DMS153 treated with DMSO at 0.1 percent for 48 hours (cell line): ENCODE data around the gene CFAP20DC.
"Not testable (repeated sequence)": the region's sequence is repeated elsewhere in the genome, so short reads cannot be mapped to it uniquely, and the experiment has no call there.

ENCODE experiments used
- DNase-seq: peaks from one replicate; lab custom pipeline; 2025; ENCODE audit not compliant: unreplicated experiment; lab: John Stamatoyannopoulos, UW

CFAP20DC gene

DNA sequence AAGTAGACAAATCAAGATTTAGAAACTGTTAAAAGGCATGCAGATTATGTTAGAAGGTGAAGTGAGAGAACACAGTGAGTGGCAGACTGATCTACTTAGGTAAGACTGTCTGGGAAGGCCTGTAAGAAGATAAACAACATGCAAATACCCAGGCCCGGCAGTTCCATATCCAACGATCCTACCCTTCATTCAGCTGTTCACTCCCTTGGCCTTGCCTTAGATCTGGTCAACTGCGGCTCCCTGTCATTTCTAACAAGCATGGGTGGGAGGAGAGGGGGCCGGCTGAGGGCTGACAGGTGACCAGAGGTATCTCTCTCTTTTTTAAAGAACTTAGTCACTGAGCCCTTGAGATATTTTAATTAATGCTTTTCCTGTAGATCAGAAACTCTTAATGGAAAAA, 298.6 kb downstream of the CFAP20DC start:
- no peak for DNase-seq

DNA sequence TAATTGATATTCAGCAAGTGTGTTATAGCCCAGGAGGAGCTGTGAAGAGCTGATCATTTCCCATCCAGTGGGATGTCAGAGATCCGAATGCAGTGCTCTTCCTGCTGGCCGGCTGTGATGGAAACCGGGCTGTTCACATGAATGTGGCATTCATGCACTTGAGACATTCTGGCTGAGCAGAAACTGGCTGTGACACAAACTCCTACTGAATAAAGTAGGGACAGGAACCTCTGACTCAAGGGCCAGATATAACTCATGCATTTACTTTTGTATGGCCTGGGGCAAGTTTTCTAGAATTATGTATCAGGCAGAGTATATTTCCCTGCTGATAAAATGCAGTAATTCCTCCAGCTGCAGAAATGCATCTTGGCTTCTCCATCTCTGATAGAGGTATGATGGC, 299.9 kb downstream of the CFAP20DC start:
- no peak for DNase-seq

DNA sequence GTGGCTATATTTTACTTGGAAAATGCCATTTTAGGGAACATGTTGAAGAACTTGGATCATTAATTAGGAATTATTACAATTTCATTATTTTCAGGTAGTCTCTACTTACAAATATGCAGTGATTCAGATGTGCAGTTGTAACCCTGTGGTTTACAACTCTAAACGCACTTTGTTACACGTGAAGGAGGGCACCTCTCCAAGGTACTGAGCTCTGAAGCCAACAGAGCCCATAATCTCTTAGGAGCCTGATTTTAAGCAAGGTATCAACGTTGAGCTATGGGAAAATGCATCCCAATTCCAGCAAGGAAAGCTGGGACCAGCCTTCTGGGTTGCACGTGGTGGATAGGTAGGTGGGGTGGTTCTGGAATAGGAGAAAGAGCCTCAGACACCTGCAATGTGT, 301.8 kb downstream of the CFAP20DC start:
- no peak for DNase-seq

DNA sequence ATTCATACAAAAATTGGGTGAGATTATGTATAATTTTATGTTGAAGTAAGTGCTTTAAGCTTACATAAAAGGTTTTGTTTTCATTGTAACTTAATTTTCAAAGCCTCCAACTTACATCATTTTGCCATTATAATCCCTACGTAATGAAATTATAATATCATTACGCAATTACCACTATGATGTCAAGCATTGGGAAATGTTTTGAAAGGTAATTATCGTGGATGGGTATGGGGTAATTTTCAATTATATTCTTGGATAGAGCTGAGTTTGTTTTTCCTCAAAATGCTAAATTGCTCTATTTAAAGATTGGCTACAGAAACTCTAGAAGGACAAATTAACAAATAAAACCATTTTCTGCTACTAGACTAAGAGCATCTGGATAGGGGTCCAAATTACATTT, 303.1 kb downstream of the CFAP20DC start:
- DNase-seq, result no peak

DNA sequence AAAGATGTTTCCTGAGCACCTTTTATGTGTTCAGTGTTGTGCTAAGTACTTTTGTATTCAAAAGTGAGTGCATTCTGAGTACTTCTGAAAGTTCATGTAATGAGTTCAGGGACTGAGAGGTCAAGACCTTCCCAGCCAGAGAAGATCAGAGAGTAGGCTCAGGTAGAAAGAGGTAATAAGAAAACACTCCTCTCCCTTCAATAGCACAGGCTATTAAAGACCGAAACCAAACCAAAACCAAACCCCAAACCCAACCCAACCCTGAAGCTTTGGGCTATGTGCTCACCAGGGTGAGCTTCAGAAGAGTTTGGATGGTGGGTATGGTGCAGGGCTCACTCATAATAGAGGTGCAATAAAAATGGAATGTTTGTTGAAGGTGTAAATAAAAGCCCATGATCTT, 306.5 kb downstream of the CFAP20DC start:
- DNase-seq, result no peak

DNA sequence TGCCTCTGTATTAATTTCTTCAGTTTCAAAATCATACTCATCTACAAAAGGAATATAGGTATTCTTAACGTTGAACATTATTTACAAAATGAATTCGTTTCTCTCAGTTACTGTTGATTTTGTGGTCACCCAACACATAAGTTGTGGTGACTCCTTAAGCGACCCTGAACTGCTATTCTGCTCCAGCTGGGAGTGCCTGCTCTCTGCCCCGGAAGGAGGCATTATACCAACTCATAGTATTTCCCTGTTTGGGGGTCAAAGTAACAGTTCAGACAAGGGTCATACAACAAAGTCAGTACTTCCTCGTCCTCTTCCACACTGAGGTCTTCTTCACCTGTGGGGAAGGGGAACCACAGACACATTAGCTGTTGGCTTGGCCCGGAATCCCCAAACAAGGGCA, 307.6 kb downstream of the CFAP20DC start:
- DNase-seq, result no peak

DNA sequence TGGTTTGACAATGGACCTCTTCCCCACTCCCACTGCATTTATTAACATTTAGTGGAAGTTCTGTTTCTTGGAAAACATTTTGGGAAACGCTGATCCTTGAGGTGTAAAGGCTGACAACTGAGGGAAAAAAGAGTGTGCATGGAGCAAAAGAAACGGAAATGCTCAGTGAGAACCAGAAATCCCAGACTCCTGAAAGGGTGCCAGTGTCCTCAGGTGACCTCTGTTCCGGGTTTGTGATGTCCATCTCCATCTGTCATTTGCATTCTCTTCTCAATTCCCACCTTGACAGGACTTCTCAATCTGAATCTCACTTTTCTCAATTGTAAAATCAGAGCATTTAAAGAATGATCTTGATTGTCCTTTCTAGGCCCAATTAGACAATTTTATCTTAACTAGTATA, 312.2 kb downstream of the CFAP20DC start:
- DNase-seq, result no peak

DNA sequence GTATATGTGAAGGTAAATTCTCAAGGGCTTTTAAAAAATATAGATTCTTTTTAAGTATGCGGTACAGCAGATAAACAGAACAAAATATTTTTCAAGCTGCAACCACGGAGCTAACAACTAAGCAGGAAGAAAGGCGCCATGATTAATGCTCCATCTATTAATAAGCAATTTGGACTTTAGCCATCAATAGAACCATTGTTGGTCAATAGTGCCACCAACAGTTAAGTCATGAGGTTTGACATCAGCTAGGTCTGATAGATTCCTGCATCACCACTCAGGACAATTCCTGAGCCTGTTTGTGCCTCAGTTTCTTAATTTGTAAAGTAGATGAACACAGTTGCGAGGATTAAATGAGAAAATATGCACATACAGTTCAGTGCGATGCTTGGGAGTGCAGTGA, 318.2 kb downstream of the CFAP20DC start:
- DNase-seq, result no peak

DNA sequence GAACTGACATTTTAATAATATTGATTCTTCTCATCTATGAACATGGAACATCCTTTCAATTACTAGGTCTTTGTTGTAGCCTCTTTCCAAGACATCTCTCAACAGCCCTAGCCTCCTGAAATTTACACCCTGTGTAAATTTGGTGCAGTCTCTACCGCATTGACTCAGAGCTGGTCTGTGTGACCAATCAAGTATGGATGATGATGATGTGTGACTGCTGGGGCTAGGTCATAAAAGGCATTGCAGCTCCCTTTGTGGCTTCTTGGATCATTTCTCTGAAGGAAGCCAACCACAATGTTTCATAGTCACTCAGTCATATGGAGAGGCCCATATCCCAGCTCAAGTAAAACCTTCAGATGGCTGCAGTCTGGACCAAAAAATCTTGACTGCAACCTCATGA, 321.1 kb downstream of the CFAP20DC start:
- DNase-seq, result no peak

DNA sequence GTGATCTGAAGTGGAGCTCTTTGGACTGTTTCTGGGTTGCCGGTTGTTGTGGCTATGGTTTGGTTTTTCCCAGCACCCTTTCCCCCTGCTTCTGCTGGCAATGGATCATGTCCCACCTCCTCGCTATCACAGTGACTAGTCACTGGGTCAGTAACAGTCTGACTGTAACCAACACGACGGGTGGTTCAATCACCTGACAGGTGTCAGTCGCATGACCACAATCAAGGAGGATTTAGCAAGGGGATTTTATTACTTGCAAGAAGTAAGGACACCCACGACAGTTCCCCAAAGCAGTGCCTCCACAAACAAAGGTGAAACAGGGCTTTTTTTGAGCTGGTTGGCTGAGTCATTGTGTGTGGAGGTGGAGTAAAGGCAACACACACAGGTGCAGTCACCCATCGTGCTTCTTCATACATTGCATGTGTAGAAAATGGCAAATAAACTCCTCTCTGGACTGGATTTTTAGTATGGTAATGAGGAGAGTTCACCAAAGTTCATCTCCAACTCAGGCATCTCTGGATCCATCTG, 324.4 kb downstream of the CFAP20DC start:
- DNase-seq, result no peak

DNA sequence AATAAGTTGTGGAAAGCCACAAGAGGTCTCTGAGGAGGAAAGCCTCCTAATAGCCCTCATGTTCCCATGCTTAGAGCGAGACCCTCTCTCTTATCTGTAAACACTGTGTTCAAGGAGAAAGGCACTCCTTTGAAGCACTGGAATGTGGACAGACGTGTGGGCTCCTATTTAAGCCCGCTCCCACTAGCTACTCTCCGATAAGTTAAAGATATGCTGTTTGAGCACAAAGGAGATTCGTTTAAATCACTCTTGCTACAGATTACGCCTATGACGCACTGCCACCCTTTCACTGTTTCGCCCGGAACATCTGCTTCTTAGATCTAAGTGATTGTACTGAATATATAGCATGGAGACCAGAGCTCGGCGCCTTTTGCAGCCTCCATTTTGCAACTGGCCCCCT, 325.5 kb downstream of the CFAP20DC start:
- no peak for DNase-seq

DNA sequence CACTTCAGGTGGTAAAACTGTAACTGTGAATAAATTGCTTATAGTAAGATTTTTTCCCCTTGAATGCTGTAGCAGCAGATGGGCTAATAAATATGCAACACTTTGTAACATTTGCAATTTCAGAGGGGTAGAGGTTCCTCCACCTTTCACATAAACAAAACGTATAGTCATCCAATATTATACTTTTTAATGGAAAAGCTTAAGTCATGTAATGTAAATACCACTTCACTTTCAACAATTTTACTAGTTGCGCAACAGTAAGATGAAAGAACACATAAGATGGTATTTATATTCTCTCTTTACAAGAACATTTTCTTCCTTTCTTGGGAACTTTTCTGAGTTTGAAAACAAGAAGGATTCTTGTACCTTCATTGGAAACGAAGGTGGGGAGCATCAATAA, 326.7 kb downstream of the CFAP20DC start:
- DNase-seq, result no peak

DNA sequence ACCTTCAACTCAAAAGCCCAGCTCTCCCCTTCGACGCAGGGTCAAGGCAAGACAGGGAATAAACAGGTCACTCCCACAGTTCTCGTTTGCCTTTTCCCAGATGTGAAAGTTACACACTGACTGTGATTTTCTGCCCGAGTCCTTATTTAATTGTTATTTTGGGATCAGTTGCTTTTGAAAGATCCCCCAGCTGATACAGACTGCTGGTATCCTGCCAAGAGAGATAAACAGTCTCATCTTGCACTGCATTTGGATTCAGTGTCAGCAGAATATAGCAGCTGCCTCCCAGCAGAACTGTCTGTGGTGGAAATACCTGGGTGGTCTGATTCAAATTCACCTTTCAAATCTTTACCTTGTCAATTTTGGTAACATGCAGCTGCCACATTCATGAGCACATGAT, 327.3 kb downstream of the CFAP20DC start:
- DNase-seq, result no peak

DNA sequence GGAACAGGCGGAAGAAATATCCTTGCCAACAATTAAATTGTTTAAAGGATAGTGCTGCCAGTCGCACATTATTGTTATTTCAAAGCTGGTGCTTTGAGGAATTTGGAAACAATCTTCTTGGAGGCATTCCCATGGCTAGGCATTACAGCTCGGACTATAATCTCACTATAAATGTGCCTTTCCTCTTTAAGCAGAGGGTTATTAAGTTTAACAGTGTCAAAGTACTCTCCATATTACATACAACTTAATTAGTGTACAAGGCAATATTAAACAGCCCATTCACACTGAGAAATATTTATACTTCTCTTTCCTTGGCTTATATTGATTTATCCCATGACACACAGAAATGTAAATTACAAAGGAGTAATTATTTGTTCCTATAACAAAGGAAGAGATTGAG, 329.3 kb downstream of the CFAP20DC start:
- no peak for DNase-seq

DNA sequence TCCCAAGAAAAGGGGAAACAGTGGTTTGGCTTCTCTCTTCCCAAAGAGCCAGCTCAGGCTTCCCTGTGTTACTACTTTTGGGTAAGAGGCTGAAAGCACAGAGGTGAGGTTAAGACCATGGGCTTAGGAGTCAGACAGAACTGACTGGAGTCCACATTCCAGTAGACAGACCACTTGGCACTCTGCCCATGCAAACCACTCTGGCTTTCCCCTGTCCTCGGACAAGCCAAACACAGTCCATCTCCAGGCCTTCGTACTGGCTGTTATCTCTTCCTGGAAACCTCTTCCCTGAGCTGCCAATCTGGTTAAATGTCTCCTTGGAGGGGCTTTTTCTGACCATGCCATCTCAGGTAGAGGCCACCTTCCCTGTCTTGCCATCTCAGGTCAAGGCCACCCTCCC, 330.1 kb downstream of the CFAP20DC start:
- DNase-seq, result no peak

DNA sequence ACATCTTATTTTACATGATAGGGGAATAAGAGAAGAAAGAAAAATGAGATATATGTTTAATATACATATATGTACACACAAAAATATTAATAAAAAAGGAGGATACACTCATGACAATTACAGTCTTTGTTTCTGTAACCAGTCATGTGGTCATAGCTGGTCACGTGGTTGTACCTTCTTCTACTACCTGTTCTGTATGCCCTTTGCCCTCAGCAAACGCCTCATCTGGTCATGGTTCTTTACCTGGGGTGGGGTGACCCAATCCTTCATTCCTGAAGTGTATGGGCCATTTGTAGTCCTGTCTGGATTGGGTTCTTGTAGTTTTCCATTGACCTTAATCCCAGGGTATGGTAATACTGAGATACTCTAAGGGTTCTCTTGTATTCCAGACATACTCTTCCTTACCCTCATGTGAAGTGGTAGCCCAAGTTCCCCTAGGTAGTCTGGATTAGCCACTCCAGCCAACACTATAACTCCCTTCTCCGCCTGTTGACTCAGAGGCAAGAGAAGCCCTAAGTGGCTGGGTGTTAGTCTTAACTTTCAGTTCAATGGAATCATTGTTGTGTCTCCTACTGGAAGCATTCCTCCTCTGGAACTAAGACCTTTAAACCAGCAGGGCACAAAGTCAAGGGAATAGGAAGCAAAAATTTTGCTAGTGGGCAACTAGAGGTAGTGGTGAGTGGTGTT, 336.0 kb downstream of the CFAP20DC start:
- DNase-seq, result no peak

DNA sequence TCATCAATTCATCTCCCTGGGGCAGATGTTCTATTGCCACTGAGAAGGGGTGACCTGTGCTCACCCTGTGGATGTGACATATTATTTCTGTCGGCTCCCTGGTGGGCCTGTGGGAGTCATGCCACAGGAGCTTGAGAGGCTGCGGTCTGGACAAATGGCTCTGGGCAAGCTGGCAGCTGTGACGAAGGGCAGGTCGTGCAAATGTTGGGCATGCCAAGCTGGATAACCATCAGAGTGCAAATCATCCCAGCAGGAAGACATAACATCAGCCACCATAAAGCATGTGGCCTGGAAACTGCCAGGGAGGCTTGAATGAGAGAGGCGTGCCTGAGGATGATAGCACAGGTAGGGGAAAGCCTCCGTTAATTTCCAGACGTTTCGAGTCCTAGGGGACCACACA, 338.0 kb downstream of the CFAP20DC start:
- DNase-seq, result no peak

DNA sequence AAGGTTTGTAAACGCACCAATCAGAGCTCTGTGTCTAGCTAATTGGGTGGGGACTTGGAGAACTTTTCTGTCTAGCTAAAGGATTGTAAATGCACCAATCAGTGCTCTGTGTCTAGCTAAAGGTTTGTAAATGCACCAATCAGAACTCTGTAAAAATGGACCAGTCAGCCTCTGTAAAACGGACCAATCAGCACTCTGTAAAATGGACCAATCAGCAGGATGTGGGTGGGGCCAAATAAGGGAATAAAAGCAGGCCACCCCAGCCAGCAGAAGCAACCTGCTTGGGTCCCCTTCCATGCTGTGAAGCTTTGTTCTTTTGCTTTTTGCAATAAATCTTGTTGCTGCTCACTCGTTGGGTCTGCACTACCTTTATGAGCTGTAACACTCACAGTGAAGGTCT, 340.8 kb downstream of the CFAP20DC start:
- DNase-seq, result not testable (repeated sequence)

DNA sequence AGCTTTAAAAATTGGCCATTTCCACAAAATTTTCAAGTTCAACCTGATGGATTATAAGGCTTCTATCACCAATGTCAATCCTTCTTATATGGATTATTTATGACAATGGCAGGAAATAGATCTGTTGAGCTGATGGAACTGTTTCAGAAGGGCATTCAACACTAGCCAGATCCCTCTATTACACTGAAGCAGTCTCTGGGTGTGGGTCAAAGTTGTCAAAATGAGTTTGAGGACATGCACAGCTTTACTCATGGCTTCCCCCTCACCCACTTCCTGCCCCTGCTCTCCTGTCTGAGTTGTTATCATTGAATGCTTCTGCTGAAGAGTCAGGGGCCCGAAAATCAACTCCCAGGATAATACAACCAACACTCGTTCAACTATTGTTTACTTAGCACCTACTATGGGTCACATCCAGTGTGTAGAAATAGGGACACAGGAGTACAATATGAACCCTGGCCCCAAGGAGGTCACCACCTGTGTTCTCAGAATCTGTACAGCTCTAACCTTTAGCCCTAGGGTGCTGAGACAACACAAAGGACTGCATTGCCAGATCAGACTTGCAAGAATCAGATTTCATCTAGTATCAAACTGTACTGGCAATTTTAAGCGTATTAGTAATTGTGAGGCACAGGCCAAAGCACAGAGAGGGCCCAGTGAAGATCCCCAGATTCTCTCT, 341.6 kb downstream of the CFAP20DC start:
- no peak for DNase-seq

DNA sequence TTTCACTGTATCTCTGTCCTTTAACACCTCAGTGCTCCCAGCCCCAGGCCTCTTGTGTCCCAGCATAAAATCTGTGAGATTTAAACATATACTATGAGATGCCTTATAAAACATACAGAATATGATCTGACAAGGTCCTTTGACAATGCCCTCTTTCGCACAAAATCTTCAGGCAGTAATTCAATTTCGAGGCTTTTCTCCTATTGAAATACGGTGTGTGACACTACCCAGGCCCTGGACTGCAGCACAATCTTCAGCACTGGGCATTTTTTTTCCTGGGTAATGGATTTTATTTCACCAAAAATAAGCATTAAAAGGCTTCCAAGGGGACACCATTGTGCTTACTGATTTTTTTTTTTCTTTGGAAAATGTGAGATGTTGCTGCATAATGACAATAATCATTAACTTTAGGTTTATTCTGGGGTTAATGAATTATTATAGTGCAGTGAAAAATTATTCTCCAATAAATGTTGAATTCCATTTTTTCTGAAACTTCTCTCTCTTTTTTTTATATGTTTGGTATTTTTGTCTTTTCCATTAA, 342.4 kb downstream of the CFAP20DC start:
- DNase-seq, result no peak

DNA sequence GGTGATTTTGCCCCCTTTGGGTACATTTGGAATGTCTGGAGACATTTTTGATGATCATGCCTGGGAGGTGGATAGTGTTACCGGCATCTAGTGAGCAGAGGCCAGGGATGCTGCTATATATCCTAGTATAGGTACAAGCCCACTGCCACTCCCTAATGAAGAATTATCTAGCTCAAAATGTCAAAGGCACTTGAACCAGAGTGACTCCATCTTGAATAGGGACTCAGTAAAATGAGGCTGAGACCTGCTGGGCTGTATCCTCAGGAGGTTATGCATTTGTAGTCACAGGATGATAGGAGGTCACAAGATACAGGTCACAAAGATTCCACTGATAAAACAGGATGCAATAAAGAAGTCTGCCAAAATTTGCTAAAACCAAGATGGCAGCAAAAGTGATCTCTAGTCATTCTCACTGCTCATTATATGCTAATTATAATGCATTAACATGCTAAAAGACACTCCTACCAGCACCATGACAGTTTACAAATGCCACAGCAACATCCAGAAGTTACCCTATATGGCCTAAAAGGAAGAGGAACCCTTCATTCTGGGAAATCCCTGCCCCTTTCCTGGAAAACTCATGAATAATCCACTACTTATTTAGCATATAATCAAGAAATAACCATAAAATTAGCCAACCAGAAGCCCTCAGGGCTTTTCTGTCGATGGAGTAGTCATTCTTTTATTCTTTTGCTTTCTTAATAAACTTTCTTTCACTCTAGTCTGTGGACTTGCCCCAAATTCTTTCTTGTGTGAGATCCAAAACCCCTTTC, 343.2 kb downstream of the CFAP20DC start:
- no peak for DNase-seq

DNA sequence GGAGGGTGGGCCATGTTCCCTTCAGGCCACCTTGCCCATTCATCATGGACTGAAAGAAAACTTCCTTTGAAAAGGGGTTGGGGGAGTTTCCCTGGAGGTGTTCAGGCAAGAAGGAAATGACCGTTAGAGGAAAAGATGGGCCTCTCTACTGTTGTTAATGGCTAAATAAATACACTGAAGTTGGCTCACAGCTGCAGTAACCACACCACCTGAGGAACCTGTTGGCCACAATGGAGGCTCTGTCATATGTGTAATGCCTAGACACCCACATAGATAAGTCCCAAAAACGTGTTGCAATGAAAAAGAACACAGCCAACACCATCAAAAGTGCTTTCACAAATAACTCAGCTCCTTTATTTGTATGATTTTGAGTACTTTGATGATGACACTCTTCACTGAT, 345.1 kb downstream of the CFAP20DC start:
- DNase-seq, result no peak
